Ovary (tissue), 9 donors: ENCODE measurements around the gene NPAS3. TPM values are rescaled to one million over a fixed set of nuclear protein-coding genes. Genes with fewer than 3 reads are reported as not detected.
A peak's percentile ranks its signal among the peaks of the same experiment; 100 is the strongest.

Experiments used
- DNase-seq, 5 donors: peaks; one replicate each; pipeline ENCODE4 v3.0.0-alpha.2; 2019 to 2020
- H3K27ac ChIP-seq, 2 donors: fragments of 200-600 bp; one replicate each; pipeline versions ENCODE4 v1.5.1 to v1.8.0; 2019 to 2022
- H3K27me3 ChIP-seq: fragments of 200-600 bp; one replicate; pipeline ENCODE4 v1.8.0; 2022
- H3K36me3 ChIP-seq: fragments of 200-600 bp; sonication (generic); one replicate; pipeline ENCODE4 v1.5.1; 2019
- H3K4me1 ChIP-seq: one replicate; pipeline ENCODE4 v1.8.1; 2013; ENCODE audit warnings: mild to moderate bottlenecking, moderate library complexity; ENCODE audit not compliant: insufficient read depth
- H3K4me3 ChIP-seq: fragments of 200-600 bp; sonication (generic); one replicate; pipeline ENCODE4 v1.5.1; 2017
- H3K9me3 ChIP-seq, 2 donors: fragments of 200-600 bp in 1 of 2; sonication (generic) in 1 of 2; one replicate each; pipeline versions ENCODE4 v1.5.1 to v1.8.1; 2013 to 2019; ENCODE audit warnings: mild to moderate bottlenecking in 1 of 2, moderate library complexity in 1 of 2
- CTCF ChIP-seq, 3 donors: fragments of 450-650 bp in 2 of 3; fragments of 200-600 bp in 1 of 3; IDR thresholded peaks; one replicate each; pipeline versions ENCODE4 v1.5.1 to v1.8.0; 2016 to 2022; ENCODE audit warnings: antibody characterized with exemption in 3 of 3, mild to moderate bottlenecking in 1 of 3
- EP300 ChIP-seq: sonication (generic); formaldehyde crosslinking; IDR thresholded peaks from one replicate; pipeline ENCODE4 v1.6.1; 2017; ENCODE audit warnings: antibody characterized with exemption
- POLR2A ChIP-seq: fragments of 450-650 bp; IDR thresholded peaks from one replicate; pipeline ENCODE4 v1.6.1; 2017; ENCODE audit warnings: antibody characterized with exemption, mild to moderate bottlenecking, moderate library complexity
- WGBS, 3 donors: extraction: QIAGEN DNeasy Blood & Tissue Kit in 1 of 3; methylation state at CpG; one replicate each; pipeline versions ENCODE4 v1.1.5 to v1.1.7; 2013 to 2017; 5-methylcytosine and 5-hydroxymethylcytosine counted together
- intact Hi-C, 4 donors: fragments of 100-400 bp; cut with DNase I; formaldehyde crosslinking; loops; one replicate each; pipeline versions ENCODE4 v1.11.0 to v1.15.1; 2022 to 2023
- polyA plus RNA-seq, 2 donors: library from polyadenylated mRNA; stranded (reverse); fragments of 200-250 nt in 1 of 2; fragments of 350-450 nt in 1 of 2; fragmentation: Illumina TruSeq in 1 of 2; extraction: RNeasy Lipid Tissue Mini Kit (QIAGEN cat#74804) in 1 of 2; gene quantifications; one replicate each; pipeline ENCODE4 v1.2.3, GENCODE V29; 2013 to 2014
- total RNA-seq, 7 donors: library from RNA; depleted of rRNA in 2 of 7; stranded (reverse); fragments of >200 nt in 2 of 7; fragmentation: NEBNext Ultra II Directional in 3 of 7; extraction: Animal tissue kit (Norgen Biotek cat#: 25700) in 3 of 7; gene quantifications; one replicate each; pipeline versions ENCODE4 v1.1.0 to v1.2.4, GENCODE V29; 2016 to 2023
- donor health status: DM: no; HTN: no; CAD: no; lungs with moderate emphysema.
- donor health status: DM: no; HTN: no; CAD: no.
- donor health status: Bipolar disorder and iron deficiency.
- donor health status: DM: yes; HTN: yes; CAD: no.
- donor health status: DM: no; HTN: no; CAD: no.
- donor health status: DM: yes; HTN: yes; CAD: no.

Gene NPAS3
- total and polyA plus RNA-seq, 9 donors: 1.9 to 15.4 (median 11.4) TPM

- TF ChIP-seq EP300 (no peak), CTCF (IDR thresholded peaks at IDR 0.05) (no peak), POLR2A (no peak)
- Histone ChIP-seq H3K9me3 (no peaks in the 10 kb centered on the region), H3K27ac (no peak overlapping the region), H3K4me3 (no peak overlapping the region), H3K27me3 (no peaks in the 10 kb centered on the region), H3K36me3 (no peaks in the 10 kb centered on the region), H3K4me1 (no peaks in the 10 kb centered on the region)
- intact Hi-C loops: no loop called here
- DNase-seq: peak in 4 of 5 donors; percentile 15 to 49 (median 32)
- WGBS, 3 donors: 19 to 29% (median 23%) methylated on average over 5 of the region's 5 CpGs
These were observed 88.3 kb downstream of the NPAS3 start for GRCh38 chr14:33026850-33027430.

- intact Hi-C loops: no loop called here
- DNase-seq: no peak
- Histone ChIP-seq H3K27ac (no peak overlapping the region), H3K36me3 (no peaks in the 10 kb centered on the region), H3K4me3 (no peak overlapping the region), H3K27me3 (no peaks in the 10 kb centered on the region), H3K4me1 (no peaks in the 10 kb centered on the region), H3K9me3 (no peaks in the 10 kb centered on the region)
- TF ChIP-seq POLR2A (no peak), CTCF (IDR thresholded peaks at IDR 0.05) (no peak), EP300 (no peak)
These were observed 90.8 kb downstream of the NPAS3 start for GRCh38 chr14:33029511-33029910.

GRCh38 chr14:33030386-33030785 lies 91.7 kb downstream of the NPAS3 start:
- TF ChIP-seq POLR2A (no peak), EP300 (no peak), CTCF (IDR thresholded peaks at IDR 0.05) (no peak)
- no peaks in the 10 kb centered on the region for H3K36me3 ChIP-seq
- H3K9me3 ChIP-seq: no peaks in the 10 kb centered on the region
- 80 to 88% (median 85%) methylated on average over 4 of the region's 4 CpGs for WGBS, 3 donors
- H3K4me1 ChIP-seq: no peaks in the 10 kb centered on the region
- H3K27me3 ChIP-seq: no peaks in the 10 kb centered on the region
- H3K27ac ChIP-seq: no peak overlapping the region
- intact Hi-C loops: no loop called here
- H3K4me3 ChIP-seq: no peak overlapping the region
- no peak for DNase-seq

GRCh38 chr14:33035416-33036194 lies 96.9 kb downstream of the NPAS3 start:
- no peaks in the 10 kb centered on the region for H3K27me3 ChIP-seq
- H3K27ac ChIP-seq: no peak overlapping the region
- no peak for DNase-seq
- no peaks in the 10 kb centered on the region for H3K36me3 ChIP-seq
- WGBS, 3 donors: 71 to 77% (median 71%) methylated on average over 5 of the region's 5 CpGs
- no peak for TF ChIP-seq EP300
- TF ChIP-seq CTCF (IDR thresholded peaks at IDR 0.05): no peak
- no peak for TF ChIP-seq POLR2A
- H3K4me1 ChIP-seq: no peaks in the 10 kb centered on the region
- no peaks in the 10 kb centered on the region for H3K9me3 ChIP-seq
- no peak overlapping the region for H3K4me3 ChIP-seq
- intact Hi-C loops: no loop called here
